Activated T-cell treated with anti-CD3 and anti-CD28 coated beads for 1 hour (primary cell): ENCODE measurements around the gene KCNF1.

ENCODE experiments used
- DNase-seq: peaks from one replicate; pipeline ENCODE4 v3.0.0-alpha.2; 2020; ENCODE audit warnings: low read depth

The KCNF1 gene

GRCh38 chr2:10911291-10912075 lies at the start of gene KCNF1:
KCNF1 (plus strand) TSS chr2:10911934; CDS start chr2:10912427, 493 bp downstream.
- DNase-seq = no peak

DNA sequence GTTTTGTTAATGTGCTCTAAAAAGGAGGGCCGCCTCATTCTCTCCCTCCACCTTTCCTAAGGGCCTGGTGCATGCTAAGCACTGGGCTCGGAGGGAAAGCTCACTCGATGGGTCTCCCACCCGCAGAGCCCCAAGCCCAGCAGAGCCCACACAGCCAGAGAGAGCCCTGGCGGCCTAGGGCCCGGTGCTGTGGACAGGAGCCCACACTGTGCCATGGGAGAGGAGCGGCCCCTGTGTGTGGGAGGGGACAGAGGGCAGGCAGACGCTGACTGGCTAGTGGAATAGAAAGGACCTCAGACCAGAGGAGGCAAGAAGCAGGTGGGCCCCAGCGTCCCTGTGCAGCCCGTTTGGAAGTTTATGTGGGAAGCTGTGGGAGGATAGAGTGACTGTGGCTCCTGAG lies 49.4 kb upstream of the KCNF1 start:
- no peak for DNase-seq

DNA sequence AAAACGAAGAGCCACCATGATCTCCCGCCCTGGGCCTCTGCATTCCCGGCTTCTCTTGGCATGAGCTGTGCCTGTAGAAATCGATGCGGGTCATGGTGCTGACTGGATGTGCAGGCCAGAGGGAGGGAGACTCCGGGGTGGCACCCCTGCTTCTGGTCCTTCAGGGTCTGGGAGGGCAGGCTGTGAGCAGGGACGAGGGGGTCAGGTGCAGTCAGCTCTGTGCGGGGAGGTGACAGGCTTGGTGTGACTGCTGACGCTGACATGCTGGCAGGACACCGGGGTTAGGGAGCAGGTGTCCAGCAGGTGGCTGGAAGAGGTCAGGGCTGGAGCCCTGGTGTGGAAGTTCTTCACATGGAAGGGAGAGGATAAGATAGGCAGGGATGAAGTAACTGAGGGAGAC lies 48.7 kb upstream of the KCNF1 start:
- DNase-seq = no peak

DNA sequence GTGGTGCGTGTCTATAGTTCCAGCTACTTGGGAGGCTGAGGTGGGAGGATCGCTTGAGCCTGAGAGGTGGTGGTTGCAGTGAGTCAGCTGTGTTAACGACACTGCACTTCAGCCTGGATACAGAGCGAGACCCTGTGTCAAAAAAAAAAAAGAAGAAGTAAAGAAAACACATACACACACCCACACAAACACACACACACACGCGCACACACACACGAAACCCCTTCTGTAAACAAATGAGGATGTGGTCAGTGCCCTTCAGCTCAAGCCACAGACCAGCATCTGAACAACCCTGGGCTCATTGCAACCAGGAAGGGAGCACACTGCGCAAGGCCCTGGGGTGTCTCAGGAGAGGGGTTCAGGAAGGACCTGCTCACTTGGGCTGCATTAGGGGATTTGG lies 47.9 kb upstream of the KCNF1 start:
- DNase-seq = no peak

- no peak for DNase-seq
Observed at GRCh38 chr2:10864251-10864650, 47.5 kb upstream of the KCNF1 start.

GRCh38 chr2:10864861-10865636 lies 46.7 kb upstream of the KCNF1 start:
- no peak for DNase-seq

- no peak for DNase-seq
Observed at GRCh38 chr2:10865841-10866240, 45.9 kb upstream of the KCNF1 start.

DNA sequence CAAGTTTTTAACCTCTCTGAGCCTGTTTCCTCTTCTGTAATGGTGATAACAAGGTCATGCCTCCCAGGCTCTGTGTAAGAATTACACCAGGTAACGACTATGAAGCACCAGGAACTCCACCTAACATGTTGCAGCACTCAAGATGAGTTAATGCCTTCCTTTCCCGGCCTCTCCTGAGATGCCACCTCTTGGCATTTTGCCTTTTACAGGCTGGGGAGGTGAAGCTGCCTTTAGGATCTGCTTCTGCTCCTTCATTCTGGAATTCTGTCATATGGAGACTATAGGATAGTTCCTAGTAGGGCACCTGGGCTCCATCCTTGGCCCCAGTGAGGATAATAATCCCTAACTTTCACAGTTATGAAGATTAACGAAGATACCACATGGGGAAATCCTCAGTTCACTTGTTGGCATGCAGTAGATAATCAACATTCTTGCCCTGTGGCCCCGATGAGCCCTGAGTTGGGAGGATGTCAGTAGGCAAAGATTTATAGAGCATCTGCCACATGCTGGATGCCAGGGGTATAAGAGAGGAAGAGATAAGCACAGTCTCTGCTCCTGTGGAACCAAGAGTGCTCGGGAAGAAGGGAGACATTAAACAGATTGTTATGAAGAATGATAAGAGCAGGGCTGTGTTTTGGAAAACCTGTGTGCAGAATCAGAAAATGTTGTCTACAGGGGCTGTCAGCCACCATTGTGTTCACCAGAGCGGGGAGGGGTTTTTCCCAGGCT lies 43.9 kb upstream of the KCNF1 start:
- DNase-seq = no peak

GRCh38 chr2:10868465-10869314 lies 43.0 kb upstream of the KCNF1 start:
- no peak for DNase-seq

- no peak for DNase-seq
Observed at GRCh38 chr2:10871978-10872377, 39.8 kb upstream of the KCNF1 start.

- DNase-seq = no peak
Observed at GRCh38 chr2:10873171-10873570, 38.6 kb upstream of the KCNF1 start.

DNA sequence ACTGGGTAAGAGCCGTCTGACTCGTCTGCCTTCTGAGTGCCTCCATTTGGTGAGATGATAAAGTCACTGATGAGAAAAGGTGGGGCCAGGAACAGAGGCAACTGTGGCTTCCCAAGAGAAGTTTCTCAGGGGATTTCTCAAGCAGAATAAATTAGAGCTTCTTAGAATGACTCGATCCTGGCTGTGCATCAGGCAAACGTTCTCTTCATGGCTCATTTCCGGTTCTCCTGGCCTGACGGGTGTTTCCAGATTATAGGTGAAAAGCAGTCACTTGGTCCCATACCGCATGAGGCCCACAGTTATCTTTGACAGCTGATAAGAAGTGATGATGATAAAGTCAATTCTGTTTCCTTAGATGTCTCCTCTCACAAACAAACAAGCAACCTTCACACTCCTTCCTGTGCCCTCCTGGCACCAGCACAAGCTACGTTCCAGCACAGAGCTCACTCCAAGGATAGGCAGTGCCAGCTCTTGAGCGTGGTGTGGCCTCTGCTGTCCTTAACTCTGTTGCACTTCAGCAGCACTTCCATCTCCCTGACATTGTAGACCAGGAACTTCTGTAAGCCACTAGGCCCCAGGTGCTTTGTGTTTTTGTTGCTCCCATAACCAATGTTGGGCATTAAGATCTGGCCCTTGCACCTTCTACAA lies 37.8 kb upstream of the KCNF1 start:
- DNase-seq = no peak

DNA sequence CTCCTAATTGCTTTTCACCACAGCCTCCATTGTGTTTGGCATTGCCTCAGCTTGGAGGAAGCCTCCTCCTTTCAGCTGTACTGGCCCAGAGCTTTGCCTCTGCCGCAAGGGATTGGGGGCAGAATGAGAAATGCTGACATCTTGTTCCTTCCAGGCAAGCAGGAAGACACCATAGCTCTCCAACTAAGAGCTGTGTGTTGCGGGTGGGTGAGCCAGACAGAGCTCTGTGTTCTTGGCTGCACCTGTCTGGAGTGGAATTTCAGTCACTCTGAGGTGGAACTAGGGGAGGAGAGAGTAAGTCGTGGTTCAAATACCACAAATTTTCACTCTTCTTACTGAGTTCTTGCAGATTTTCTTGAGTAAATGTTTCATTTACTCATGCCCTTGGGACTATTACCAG lies 36.6 kb upstream of the KCNF1 start:
- no peak for DNase-seq

GRCh38 chr2:10876394-10876793 lies 35.3 kb upstream of the KCNF1 start:
- DNase-seq = no peak

DNA sequence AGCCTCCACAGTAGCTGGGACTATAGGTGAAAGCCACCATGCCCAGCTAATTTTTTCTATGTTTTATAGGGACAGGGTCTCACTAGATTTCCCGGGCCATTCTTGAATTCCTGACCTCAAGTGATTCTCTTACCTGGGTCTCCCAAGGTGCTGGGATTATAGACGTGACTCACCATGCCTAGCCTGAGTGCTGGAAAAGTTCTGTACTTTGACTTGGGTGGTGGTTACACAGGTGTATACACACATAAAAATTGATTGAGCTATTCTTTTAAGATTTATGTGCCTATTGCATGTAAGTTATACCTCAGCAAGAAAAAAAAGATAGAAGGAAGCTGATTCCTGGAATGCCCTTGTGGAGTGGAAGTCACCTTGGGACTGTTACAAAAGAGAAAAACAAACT lies 34.8 kb upstream of the KCNF1 start:
- DNase-seq = no peak

- DNase-seq = no peak
Observed at GRCh38 chr2:10877651-10878111, 34.1 kb upstream of the KCNF1 start.

GRCh38 chr2:10878268-10878915 lies 33.3 kb upstream of the KCNF1 start:
- DNase-seq = no peak

GRCh38 chr2:10879159-10879558 lies 32.6 kb upstream of the KCNF1 start:
- DNase-seq = no peak

- no peak for DNase-seq
Observed at GRCh38 chr2:10879624-10880585, 31.8 kb upstream of the KCNF1 start.
